Right lobe of liver (tissue), 6 donors: ENCODE measurements around the gene NCKAP5L. TPM values are rescaled to one million over a fixed set of nuclear protein-coding genes. Genes with fewer than 3 reads are reported as not detected.

ENCODE experiments used
- ATAC-seq, 4 donors: fragments of 200-7000 bp; cut with Tn5 transposase; one replicate each; pipeline ENCODE4 v1.9.1; 2020; ENCODE audit warnings: mild to moderate bottlenecking in 4 of 4, moderate library complexity in 4 of 4
- DNase-seq, 3 donors: peaks; one replicate each; pipeline ENCODE4 v3.0.0-alpha.2; 2020
- H3K27ac ChIP-seq, 3 donors: fragments of 200-600 bp; one replicate each; pipeline ENCODE4 v1.8.0; 2022
- H3K27me3 ChIP-seq, 2 donors: fragments of 200-600 bp; one replicate each; pipeline ENCODE4 v1.8.0; 2022
- H3K36me3 ChIP-seq, 4 donors: fragments of 200-600 bp; sonication (generic) in 1 of 4; one replicate each; pipeline versions ENCODE4 v1.5.1 to v1.8.0; 2017 to 2022; ENCODE audit warnings: control low read depth in 1 of 4
- H3K4me1 ChIP-seq, 4 donors: fragments of 200-600 bp; sonication (generic) in 1 of 4; one replicate each; pipeline versions ENCODE4 v1.5.1 to v1.8.0; 2017 to 2022; ENCODE audit warnings: control low read depth in 1 of 4
- H3K4me3 ChIP-seq, 3 donors: fragments of 200-600 bp; one replicate each; pipeline ENCODE4 v1.8.0; 2022
- H3K9me3 ChIP-seq, 4 donors: fragments of 200-600 bp; sonication (generic) in 1 of 4; one replicate each; pipeline versions ENCODE4 v1.5.1 to v1.8.0; 2017 to 2022; ENCODE audit warnings: control low read depth in 1 of 4
- POLR2A ChIP-seq: fragments of 450-650 bp; IDR thresholded peaks from one replicate; pipeline ENCODE4 v1.6.1; 2017; ENCODE audit warnings: antibody characterized with exemption, mild to moderate bottlenecking
- WGBS: methylation state at CpG from one replicate; pipeline ENCODE4 v1.1.6; 2018; ENCODE audit warnings: low coverage, low lambda C conversion rate; ENCODE audit not compliant: insufficient coverage; ENCODE audit errors: missing lambda C conversion rate; 5-methylcytosine and 5-hydroxymethylcytosine counted together
- intact Hi-C, 2 donors: fragments of 100-400 bp; cut with DNase I; formaldehyde crosslinking; loops; one replicate each; pipeline versions ENCODE4 v1.11.2 to v1.14.1; 2022
- total RNA-seq, 6 experiments: library from RNA; depleted of rRNA in 2 of 6; stranded (reverse); fragments of >200 nt in 2 of 6; fragmentation: NEBNext Ultra II Directional in 3 of 6; extraction: Animal tissue kit (Norgen Biotek cat#: 25700) in 3 of 6; gene quantifications; one replicate each; pipeline versions ENCODE4 v1.1.0 to v1.2.4, GENCODE V29; 2016 to 2023
- TF ChIP-seq, protein P1 (sequence below), 4 donors: fragments of 200-600 bp in 3 of 4; fragments of 450-650 bp in 1 of 4; IDR thresholded peaks; one replicate each; pipeline versions ENCODE4 v1.5.1 to v1.8.0; 2016 to 2022; ENCODE audit warnings: antibody characterized with exemption in 4 of 4, mild to moderate bottlenecking in 2 of 4
- donor health status: DM: no; HTN: yes; CAD: no.
- donor health status: DM: no; HTN: no; CAD: no.
- donor health status: DM: no; HTN: no; CAD: no.
- donor health status: DM: no; HTN: yes; CAD: no.
- donor health status: DM: no; HTN: yes; CAD: no.

The NCKAP5L gene
- total RNA-seq, 6 experiments from 2014 or later: 7.0 to 8.8 (median 7.9) TPM

DNA sequence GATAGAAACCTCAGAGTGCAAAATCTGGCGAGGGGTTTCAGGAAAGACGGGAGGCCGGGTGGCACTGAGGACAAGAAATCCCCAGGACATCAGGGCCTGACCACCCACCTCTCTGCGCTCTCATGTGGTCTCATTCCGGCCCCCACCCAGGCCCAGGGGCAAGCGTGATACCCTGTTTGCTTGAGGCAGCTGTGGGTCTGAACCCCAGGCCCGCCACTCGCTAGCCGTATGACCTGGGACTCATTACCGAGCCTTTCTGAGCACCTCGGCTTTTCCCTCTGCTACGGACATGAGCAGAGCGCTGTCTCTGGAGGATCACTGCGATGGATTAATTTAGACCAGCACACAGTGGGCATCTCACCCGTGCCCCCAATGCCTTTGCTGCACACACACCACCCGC lies 40.2 kb upstream of the NCKAP5L start:
- Histone ChIP-seq H3K36me3 (no peaks in the 10 kb centered on the region), H3K4me3 (no peak overlapping the region), H3K27me3 (no peaks in the 10 kb centered on the region), H3K9me3 (no peaks in the 10 kb centered on the region), H3K4me1 (no peaks in the 10 kb centered on the region), H3K27ac (no peak overlapping the region)
- ATAC-seq (no peak), DNase-seq (no peak)
- WGBS: 78% methylated on average over 9 of the region's 16 CpGs
- TF ChIP-seq POLR2A: no peak
- TF ChIP-seq, protein P1, sequence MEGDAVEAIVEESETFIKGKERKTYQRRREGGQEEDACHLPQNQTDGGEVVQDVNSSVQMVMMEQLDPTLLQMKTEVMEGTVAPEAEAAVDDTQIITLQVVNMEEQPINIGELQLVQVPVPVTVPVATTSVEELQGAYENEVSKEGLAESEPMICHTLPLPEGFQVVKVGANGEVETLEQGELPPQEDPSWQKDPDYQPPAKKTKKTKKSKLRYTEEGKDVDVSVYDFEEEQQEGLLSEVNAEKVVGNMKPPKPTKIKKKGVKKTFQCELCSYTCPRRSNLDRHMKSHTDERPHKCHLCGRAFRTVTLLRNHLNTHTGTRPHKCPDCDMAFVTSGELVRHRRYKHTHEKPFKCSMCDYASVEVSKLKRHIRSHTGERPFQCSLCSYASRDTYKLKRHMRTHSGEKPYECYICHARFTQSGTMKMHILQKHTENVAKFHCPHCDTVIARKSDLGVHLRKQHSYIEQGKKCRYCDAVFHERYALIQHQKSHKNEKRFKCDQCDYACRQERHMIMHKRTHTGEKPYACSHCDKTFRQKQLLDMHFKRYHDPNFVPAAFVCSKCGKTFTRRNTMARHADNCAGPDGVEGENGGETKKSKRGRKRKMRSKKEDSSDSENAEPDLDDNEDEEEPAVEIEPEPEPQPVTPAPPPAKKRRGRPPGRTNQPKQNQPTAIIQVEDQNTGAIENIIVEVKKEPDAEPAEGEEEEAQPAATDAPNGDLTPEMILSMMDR (IDR thresholded peaks at IDR 0.05): no peak
- intact Hi-C loops: no loop called here

DNA sequence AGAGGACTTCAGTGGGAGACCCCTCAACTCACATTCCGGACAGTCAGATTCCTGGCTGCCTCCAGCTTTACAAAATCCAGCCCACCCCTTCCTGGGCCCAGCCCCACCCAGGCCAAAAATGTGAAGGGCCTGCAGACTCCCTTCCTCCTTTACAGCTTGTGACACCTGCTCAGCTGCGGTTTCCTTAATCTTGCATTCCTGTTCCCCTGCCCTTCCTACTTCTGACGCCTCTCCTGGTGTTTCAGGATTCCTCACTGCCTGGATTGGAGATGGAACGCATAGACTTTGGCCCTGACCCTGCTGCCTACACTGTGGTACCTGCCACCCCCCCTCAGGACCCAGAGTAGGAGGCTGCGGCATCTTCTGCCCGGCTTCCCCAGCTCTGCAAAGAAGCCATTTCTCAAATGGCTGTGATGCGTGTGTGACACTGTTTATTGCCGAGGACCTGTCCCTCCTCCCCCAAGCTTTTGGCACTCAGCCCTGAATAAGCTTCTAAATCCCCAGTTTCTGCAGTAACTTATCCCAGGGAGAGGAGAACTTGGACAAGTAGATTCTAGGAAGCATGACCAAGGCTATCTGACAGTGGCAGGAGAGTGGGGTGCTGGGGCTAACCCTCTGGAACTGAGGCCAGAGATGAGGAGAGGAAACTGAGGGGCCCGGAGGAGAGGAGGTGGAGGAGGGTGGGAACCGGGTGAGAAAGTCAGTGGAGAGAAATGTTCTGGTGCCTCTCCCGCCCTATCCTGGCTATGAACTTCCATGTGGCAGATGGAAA lies 39.5 kb upstream of the NCKAP5L start:
- no peak for DNase-seq
- intact Hi-C loops: no loop called here

DNA sequence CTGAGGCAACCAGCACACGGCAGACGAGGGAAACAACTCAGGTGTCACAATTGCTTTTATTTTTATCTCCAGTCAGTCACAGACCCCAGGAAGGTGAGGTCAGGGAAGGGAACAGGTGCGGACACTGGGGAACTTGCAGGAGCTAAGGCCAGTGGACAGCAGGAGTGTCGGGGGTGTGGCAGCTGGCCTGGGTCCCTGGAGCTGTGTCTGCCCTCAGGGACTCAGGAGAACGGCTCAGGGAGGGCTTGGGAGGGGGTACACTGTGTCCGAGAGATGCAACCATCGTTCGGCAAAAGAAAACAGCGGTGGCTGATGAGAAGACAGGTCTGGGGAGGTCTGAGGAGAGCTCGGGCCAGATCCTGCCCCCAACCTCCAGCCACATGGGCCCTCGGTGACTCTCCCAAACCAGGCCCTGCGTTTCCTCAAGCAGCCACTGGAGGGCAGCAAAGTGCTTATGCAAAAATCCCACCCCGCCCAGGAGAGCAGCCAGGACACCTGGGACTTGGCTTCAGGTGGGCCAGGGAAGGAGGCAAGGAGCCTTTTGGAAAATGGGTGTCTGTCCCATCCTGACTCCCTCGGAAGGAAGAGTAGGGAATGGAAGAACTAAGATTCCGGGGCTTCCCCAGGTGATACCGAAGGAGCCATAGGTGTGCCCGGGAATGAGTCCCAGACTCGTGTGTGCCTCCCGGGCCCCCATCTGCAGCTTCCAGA lies 38.8 kb upstream of the NCKAP5L start:
- TF ChIP-seq, protein P1 (IDR thresholded peaks at IDR 0.05): peak; percentile 88 to 98 (median 96)
- TF ChIP-seq POLR2A: no peak
- H3K27me3 ChIP-seq: no peaks in the 10 kb centered on the region
- H3K9me3 ChIP-seq: no peaks in the 10 kb centered on the region
- H3K36me3 ChIP-seq: no peaks in the 10 kb centered on the region
- DNase-seq (peak; percentile 68 to 73 (median 70)), ATAC-seq (peak; percentile 79 to 90 (median 84))
- H3K4me3 ChIP-seq: no peak overlapping the region
- H3K27ac ChIP-seq: no peak overlapping the region
- no peaks in the 10 kb centered on the region for H3K4me1 ChIP-seq
- WGBS: 26% methylated on average over 5 of the region's 19 CpGs
- intact Hi-C loops: no loop called here

More for the DNA sequence above, 39.5 kb upstream of the NCKAP5L start:
- no peaks in the 10 kb centered on the region for H3K36me3 ChIP-seq
- ATAC-seq: no peak
- TF ChIP-seq, protein P1 (IDR thresholded peaks at IDR 0.05): no peak
- no peak for TF ChIP-seq POLR2A
- H3K4me1 ChIP-seq: no peaks in the 10 kb centered on the region
- WGBS: 49% methylated on average over 8 of the region's 11 CpGs
- H3K9me3 ChIP-seq: no peaks in the 10 kb centered on the region
- H3K27ac ChIP-seq: no peak overlapping the region
- no peak overlapping the region for H3K4me3 ChIP-seq
- H3K27me3 ChIP-seq: no peaks in the 10 kb centered on the region

DNA sequence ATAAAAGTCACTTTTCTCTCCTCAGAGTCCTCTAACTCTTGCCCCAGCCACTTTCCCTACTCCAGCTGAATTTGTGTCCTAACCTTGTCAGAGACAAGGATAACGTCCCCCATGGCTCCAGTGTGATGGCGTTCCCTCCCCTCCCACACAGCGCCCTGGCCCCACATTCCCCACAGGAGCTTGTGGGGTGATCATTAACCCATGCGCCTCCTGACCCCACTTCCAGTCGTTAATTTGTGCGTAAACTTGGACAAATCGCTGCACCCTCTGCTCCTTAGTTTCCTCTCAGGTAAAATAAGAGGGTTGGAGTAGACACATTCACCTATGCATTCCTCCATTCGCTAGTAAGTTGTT lies 37.5 kb upstream of the NCKAP5L start:
- WGBS: 56% methylated on average over 6 of the region's 8 CpGs

More for the DNA sequence above, 37.5 kb upstream of the NCKAP5L start:
- Histone ChIP-seq H3K27ac (no peak overlapping the region), H3K36me3 (no peaks in the 10 kb centered on the region), H3K27me3 (no peaks in the 10 kb centered on the region), H3K4me3 (no peak overlapping the region), H3K4me1 (no peaks in the 10 kb centered on the region), H3K9me3 (no peaks in the 10 kb centered on the region)
- no peak for DNase-seq
- ATAC-seq: no peak
- TF ChIP-seq, protein P1 (IDR thresholded peaks at IDR 0.05): no peak
- no peak for TF ChIP-seq POLR2A
- intact Hi-C loops: no loop called here
